Measurements from ENCODE around the gene QKI. TPM values are rescaled to one million over a fixed set of nuclear protein-coding genes. Genes with fewer than 3 reads are reported as not detected.

The QKI gene
- total RNA-seq, 1 donor from 2014 or later: 88.4 TPM

GRCh38 chr6:163442336-163442735 lies 27.8 kb downstream of the QKI start:
- H3K27ac Mint-ChIP-seq: peak overlapping the region; percentile 20
- H3K27me3 Mint-ChIP-seq: no peaks in the 10 kb centered on the region
- peaks cover 7% of the 10 kb centered on the region for H3K4me1 Mint-ChIP-seq (ENCODE audit: low read depth)
- H3K9me3 Mint-ChIP-seq (ENCODE audit: low read depth): no peaks in the 10 kb centered on the region
- no peak for DNase-seq (ENCODE audit: low spot score, unreplicated experiment)
- no peak for TF ChIP-seq CTCF (IDR thresholded peaks at IDR 0.05; ENCODE audit: unreplicated experiment)
- no peak overlapping the region for H3K4me3 Mint-ChIP-seq (ENCODE audit: low read depth)
- peaks cover 5% of the 10 kb centered on the region for H3K36me3 Mint-ChIP-seq (ENCODE audit: insufficient read depth)

- Mint-ChIP-seq H3K9me3 (ENCODE audit: low read depth) (no peaks in the 10 kb centered on the region), H3K4me3 (ENCODE audit: low read depth) (no peak overlapping the region), H3K4me1 (ENCODE audit: low read depth) (peaks cover 9% of the 10 kb centered on the region), H3K27ac (peak overlapping the region; percentile 34), H3K27me3 (no peaks in the 10 kb centered on the region), H3K36me3 (ENCODE audit: insufficient read depth) (peaks cover 5% of the 10 kb centered on the region)
- no peak for DNase-seq (ENCODE audit: low spot score, unreplicated experiment)
- TF ChIP-seq CTCF (IDR thresholded peaks at IDR 0.05; ENCODE audit: unreplicated experiment): peak; percentile 11
Measured at GRCh38 chr6:163444077-163444476, 29.6 kb downstream of the QKI start.

GRCh38 chr6:163446549-163446948 lies 32.0 kb downstream of the QKI start:
- Mint-ChIP-seq H3K27me3 (no peaks in the 10 kb centered on the region), H3K36me3 (ENCODE audit: insufficient read depth) (peaks cover 3% of the 10 kb centered on the region), H3K4me1 (ENCODE audit: low read depth) (peaks cover 5% of the 10 kb centered on the region), H3K27ac (no peak overlapping the region), H3K4me3 (ENCODE audit: low read depth) (no peak overlapping the region), H3K9me3 (ENCODE audit: low read depth) (no peaks in the 10 kb centered on the region)
- TF ChIP-seq CTCF (IDR thresholded peaks at IDR 0.05; ENCODE audit: unreplicated experiment): no peak
- no peak for DNase-seq (ENCODE audit: low spot score, unreplicated experiment)

- no peak overlapping the region for H3K27ac Mint-ChIP-seq
Measured at GRCh38 chr6:163449076-163449475, 34.6 kb downstream of the QKI start.

GRCh38 chr6:163454425-163454824 lies 39.9 kb downstream of the QKI start:
- Mint-ChIP-seq H3K36me3 (ENCODE audit: insufficient read depth) (peaks cover 13% of the 10 kb centered on the region), H3K9me3 (ENCODE audit: low read depth) (peaks cover 4% of the 10 kb centered on the region), H3K4me3 (ENCODE audit: low read depth) (no peak overlapping the region), H3K27ac (no peak overlapping the region), H3K27me3 (no peaks in the 10 kb centered on the region), H3K4me1 (ENCODE audit: low read depth) (peaks cover 5% of the 10 kb centered on the region)
- DNase-seq (ENCODE audit: low spot score, unreplicated experiment): no peak
- no peak for TF ChIP-seq CTCF (IDR thresholded peaks at IDR 0.05; ENCODE audit: unreplicated experiment)

More at GRCh38 chr6:163449076-163449475, 34.6 kb downstream of the QKI start:
- no peak overlapping the region for H3K4me3 Mint-ChIP-seq (ENCODE audit: low read depth)
- no peaks in the 10 kb centered on the region for H3K9me3 Mint-ChIP-seq (ENCODE audit: low read depth)
- H3K27me3 Mint-ChIP-seq: no peaks in the 10 kb centered on the region
- peaks cover 6% of the 10 kb centered on the region for H3K4me1 Mint-ChIP-seq (ENCODE audit: low read depth)
- DNase-seq (ENCODE audit: low spot score, unreplicated experiment): no peak
- peaks cover 3% of the 10 kb centered on the region for H3K36me3 Mint-ChIP-seq (ENCODE audit: insufficient read depth)
- no peak for TF ChIP-seq CTCF (IDR thresholded peaks at IDR 0.05; ENCODE audit: unreplicated experiment)

All from progenitor cell of endocrine pancreas (in vitro differentiated cells).